IPS-18c (cell line): ENCODE measurements around the gene GAL3ST2.

Experiments
- H3K4me3 ChIP-seq: 2 replicates; pipeline ENCODE4 v1.7.0; 2013; ENCODE audit warnings: low read depth, mild to moderate bottlenecking, low read length, moderate library complexity; ENCODE audit not compliant: insufficient read depth
- H3K9me3 ChIP-seq: one replicate; pipeline ENCODE4 v1.6.1; 2013; ENCODE audit warnings: mild to moderate bottlenecking, low read length, moderate library complexity; ENCODE audit not compliant: control insufficient read depth, insufficient read depth

Gene GAL3ST2

DNA sequence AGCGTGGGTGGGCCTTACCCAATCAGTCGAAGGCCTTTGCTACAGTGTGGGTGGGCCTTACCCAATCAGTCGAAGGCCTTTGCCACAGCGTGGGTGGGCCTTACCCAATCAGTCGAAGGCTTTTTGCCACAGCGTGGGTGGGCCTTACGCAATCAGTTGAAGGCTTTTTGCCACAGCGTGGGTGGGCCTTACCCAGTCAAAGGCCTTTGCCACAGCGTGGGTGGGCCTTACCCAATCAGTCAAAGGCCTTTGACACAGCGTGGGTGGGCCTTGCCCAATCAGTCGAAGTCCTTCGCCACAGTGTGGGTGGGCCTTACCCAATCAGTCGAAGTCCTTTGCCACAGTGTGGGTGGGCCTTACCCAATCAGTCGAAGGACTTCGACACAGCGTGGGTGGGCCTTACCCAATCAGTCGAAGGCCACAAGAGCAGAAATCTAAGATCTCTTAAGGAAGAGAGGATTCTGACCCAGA, 16.3 kb upstream of the GAL3ST2 start:
- Histone ChIP-seq H3K4me3 (no peak overlapping the region), H3K9me3 (peaks cover 2% of the 10 kb centered on the region)

DNA sequence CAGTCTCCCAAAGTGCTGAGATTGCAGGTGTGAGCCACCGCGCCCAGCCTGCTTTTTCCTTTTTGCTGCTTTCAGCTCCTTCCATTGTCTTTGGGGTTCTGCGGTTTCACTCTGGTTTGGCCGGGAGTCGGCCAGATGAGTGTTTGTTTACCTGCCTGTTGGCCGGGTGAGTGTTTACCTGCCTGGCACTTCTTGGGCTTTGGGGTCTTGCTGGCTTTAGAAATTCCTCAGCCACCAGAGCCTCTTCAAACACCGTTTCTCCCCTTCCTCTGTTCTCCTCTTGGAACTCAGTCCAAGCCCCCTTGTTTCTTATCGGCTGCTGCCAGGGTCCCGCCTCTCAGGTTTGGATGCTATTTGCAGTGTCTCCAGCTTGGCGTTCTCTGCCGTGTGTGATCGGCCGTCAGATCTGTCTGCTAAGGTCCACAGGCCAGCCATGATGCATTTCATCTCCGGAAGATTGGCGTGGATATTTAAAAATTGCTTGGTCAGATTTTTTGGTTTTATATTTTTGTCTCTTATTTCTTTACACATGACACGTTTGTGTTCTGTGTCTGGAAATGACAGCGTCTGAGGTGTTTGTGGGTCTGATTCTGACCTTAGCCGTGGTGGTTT, 14.2 kb upstream of the GAL3ST2 start:
- no peak overlapping the region for H3K4me3 ChIP-seq

DNA sequence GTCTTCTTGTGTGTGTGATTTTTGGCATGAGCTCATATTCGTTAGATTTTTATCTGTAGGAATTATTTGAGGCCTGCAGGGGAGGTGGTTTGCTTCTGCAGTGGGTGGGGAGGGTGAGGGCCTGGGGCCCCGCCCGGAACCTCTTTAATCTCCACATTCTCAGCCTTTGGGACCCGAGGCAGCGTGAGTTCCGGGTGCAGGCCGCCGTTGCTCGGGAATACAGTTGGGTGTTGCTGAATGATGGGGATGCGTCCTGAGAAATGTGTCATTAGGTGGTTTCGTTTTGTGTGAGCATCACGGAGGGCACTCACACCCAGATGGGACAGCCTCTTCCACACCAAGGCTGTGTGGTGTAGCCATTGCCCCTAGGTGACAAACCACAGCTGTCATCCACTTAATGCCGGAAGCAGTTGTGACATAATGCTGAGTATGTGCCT, 13.7 kb upstream of the GAL3ST2 start:
- peaks cover 2% of the 10 kb centered on the region for H3K9me3 ChIP-seq
- H3K4me3 ChIP-seq: no peak overlapping the region

More for the DNA sequence above, 14.2 kb upstream of the GAL3ST2 start:
- peaks cover 2% of the 10 kb centered on the region for H3K9me3 ChIP-seq

- H3K4me3 ChIP-seq: no peak overlapping the region
- H3K9me3 ChIP-seq: peaks cover 2% of the 10 kb centered on the region
These were observed 12.9 kb upstream of the GAL3ST2 start for GRCh38 chr2:241763551-241764274.

GRCh38 chr2:241764275-241765241, 12.1 kb upstream of the GAL3ST2 start:
- Histone ChIP-seq H3K9me3 (peaks cover 2% of the 10 kb centered on the region), H3K4me3 (no peak overlapping the region)

DNA sequence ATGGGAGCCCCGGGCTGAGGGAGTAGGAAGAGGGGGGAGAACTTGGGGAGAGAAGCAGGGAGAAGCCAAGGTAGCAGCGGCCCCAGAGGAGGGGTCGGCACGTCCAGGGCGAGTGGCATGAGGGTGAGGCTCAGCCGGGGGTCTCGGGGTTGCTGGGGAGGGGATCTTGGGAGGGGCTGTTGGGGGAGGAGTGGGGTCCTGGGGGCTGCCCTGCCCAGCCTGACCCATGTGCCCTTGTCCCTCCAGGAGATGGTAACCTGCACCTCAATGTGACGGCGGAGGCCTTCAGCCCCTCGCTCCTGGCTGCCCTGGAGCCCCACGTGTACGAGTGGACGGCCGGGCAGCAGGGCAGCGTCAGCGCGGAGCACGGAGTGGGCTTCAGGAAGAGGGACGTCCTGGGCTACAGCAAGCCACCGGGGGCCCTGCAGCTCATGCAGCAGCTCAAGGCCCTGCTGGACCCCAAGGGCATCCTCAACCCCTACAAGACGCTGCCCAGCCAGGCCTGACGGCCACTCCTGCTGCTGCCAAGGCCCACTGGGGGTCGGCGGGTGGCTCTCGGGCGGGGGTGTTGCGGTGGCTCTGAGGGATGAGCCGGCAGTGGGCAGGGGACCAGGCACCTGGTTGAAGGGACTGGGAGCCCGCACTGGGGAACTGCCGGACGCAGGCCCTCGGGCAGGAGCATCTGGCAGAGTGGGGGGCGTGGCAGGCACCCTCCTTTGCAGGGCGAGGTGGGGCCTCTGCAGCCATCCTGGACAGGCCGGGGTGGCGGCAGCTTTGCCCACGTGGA, 9.0 kb upstream of the GAL3ST2 start:
- no peak overlapping the region for H3K4me3 ChIP-seq
- peaks cover 2% of the 10 kb centered on the region for H3K9me3 ChIP-seq

- Histone ChIP-seq H3K9me3 (peaks cover 2% of the 10 kb centered on the region), H3K4me3 (no peak overlapping the region)
These were observed 8.3 kb upstream of the GAL3ST2 start for GRCh38 chr2:241768251-241768711.

DNA sequence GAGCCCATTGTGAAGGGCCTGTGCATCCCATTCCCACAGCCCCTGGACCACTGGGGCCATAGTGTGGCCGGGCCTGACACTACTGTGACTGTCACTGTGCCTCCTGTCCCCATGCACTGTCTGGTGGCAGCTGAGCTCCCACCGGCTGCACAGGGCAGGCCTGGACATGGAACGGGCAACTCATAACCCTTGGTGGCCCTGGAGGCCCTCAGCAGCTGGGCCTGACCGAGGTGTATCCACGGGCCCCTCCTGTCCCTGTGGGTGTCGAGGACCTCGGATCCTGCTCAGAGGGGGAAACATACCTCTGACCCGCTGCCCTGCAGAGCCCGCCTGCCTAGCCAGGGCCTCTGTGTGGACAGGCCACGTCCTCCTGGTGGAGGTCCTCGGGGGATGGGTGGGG, 7.8 kb upstream of the GAL3ST2 start:
- Histone ChIP-seq H3K9me3 (peaks cover 2% of the 10 kb centered on the region), H3K4me3 (no peak overlapping the region)

GRCh38 chr2:241769819-241770184, 6.8 kb upstream of the GAL3ST2 start:
- Histone ChIP-seq H3K4me3 (no peak overlapping the region), H3K9me3 (peaks cover 2% of the 10 kb centered on the region)

DNA sequence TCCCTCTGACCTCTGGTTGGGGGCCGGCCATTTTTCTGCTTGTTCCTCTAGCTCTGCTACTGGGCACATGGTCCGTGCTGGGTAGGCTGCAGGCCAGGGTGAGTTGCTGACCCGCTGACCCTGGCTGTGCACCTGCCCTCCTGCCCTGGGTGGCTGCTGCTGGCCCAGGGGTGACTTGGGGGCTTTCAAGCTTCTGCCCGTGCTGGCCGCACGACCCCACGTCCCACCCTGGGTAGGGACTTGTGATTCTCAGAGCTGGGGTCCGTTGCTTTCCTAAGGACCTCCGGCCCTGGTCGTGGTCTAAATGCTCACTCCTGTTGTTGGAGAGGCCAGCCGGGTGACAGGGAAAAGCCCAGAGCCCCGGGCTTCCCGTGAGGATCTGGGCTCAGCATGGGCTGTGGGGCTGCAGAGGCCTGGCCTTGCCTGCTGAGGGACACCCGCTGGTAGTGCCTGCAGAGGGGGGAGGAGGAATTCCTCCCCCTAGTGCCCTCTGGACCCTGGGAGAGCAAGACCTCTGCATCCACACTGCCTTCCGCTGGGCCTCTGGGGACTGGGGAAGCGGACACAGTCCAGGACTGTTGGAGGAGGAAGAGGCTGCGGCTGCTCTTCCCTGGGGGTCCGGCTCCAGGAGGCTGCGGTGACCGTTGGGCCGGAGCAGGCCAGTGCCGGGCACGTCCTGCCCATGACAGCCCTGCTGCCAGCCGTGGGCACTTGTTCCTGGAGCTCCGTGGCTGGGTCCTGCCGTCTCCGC, 6.3 kb upstream of the GAL3ST2 start:
- Histone ChIP-seq H3K9me3 (no peaks in the 10 kb centered on the region), H3K4me3 (no peak overlapping the region)

GRCh38 chr2:241770936-241771285, 5.7 kb upstream of the GAL3ST2 start:
- Histone ChIP-seq H3K4me3 (no peak overlapping the region), H3K9me3 (no peaks in the 10 kb centered on the region)

- Histone ChIP-seq H3K9me3 (no peaks in the 10 kb centered on the region), H3K4me3 (no peak overlapping the region)
These were observed 5.1 kb upstream of the GAL3ST2 start for GRCh38 chr2:241771286-241772062.

DNA sequence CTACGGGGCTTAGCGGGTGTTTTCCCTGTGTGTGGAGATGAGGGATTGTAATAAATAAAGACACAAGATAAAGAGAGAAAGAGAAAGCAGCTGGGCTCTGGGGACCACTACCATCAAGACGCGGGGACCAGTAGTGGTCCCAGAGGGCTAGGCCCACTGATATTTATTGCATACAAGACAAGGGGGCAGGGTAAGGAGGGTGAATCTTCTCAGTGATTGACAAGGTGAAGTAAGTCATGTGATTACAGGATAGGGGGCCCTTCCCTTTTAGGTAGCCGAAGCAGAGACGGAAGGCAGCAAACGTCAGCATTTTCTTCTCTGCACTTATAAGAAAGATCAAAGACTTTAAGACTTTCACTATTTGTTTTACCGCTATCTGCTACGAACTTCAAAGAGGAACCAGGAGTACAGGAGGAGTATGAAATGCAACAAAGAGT, 4.5 kb upstream of the GAL3ST2 start:
- Histone ChIP-seq H3K4me3 (no peak overlapping the region), H3K9me3 (no peaks in the 10 kb centered on the region)

GRCh38 chr2:241773511-241774418, 2.9 kb upstream of the GAL3ST2 start:
- no peak overlapping the region for H3K4me3 ChIP-seq
- no peaks in the 10 kb centered on the region for H3K9me3 ChIP-seq
